GM12878 (cell line): Measurements from ENCODE around the gene EHD1. TPM values are rescaled to one million over a fixed set of nuclear protein-coding genes. Genes with fewer than 3 reads are reported as not detected.

Source experiments
- ATF7 ChIP-seq: fragments of 450-650 bp; IDR thresholded peaks from 2 replicates; pipeline ENCODE4 v1.6.1; 2016; ENCODE audit warnings: low read depth, mild to moderate bottlenecking
- BCL11A ChIP-seq: IDR thresholded peaks from 2 replicates; pipeline ENCODE4 v1.6.1; 2011; ENCODE audit warnings: low read depth, low read length
- BHLHE40 ChIP-seq, 2 experiments: fragments of 450-650 bp in 1 of 2; IDR thresholded peaks; 2 replicates each; pipeline ENCODE4 v1.6.1; 2011 to 2017; ENCODE audit warnings: low read depth in 2 of 2, borderline replicate concordance in 1 of 2, improper control_type of control experiment in 1 of 2, low read length in 1 of 2, mild to moderate bottlenecking in 1 of 2
- CREM ChIP-seq: IDR thresholded peaks from 2 replicates; pipeline ENCODE4 v1.6.1; 2014; ENCODE audit warnings: antibody characterized with exemption, low read depth
- EED ChIP-seq: sonication (generic); IDR thresholded peaks from 2 replicates; pipeline ENCODE4 v1.6.1; 2016; ENCODE audit warnings: antibody characterized with exemption, low read depth
- EGR1 ChIP-seq, 2 experiments: IDR thresholded peaks; 1 replicate in 1 of 2; 2 replicates in 1 of 2; pipeline ENCODE4 v1.6.1; 2011 to 2012; ENCODE audit warnings: low read depth in 2 of 2, low read length in 2 of 2, borderline replicate concordance in 1 of 2, mild to moderate bottlenecking in 1 of 2, moderate library complexity in 1 of 2
- ETV6 ChIP-seq, 2 experiments: fragments of 450-650 bp in 1 of 2; IDR thresholded peaks in 1 of 2; conservative IDR thresholded peaks in 1 of 2; 2 replicates each; pipeline ENCODE4 v1.6.1; 2014; ENCODE audit warnings: antibody characterized with exemption in 1 of 2, borderline replicate concordance in 1 of 2, low read depth in 1 of 2, mild to moderate bottlenecking in 1 of 2, moderate library complexity in 1 of 2
- FOXM1 ChIP-seq: IDR thresholded peaks from 2 replicates; pipeline ENCODE4 v1.6.1; 2012; ENCODE audit warnings: low read depth, mild to moderate bottlenecking, inconsistent platforms, low read length, moderate library complexity
- IKZF1 ChIP-seq: fragments of 450-650 bp; conservative IDR thresholded peaks from 2 replicates; pipeline ENCODE4 v1.6.1; 2017; ENCODE audit warnings: antibody characterized with exemption, mild to moderate bottlenecking
- JUND ChIP-seq: IDR thresholded peaks from 2 replicates; pipeline ENCODE4 v1.6.1; 2012; ENCODE audit warnings: low read depth, mild to moderate bottlenecking, low read length, improper control_type of control experiment, moderate library complexity
- LARP7 ChIP-seq: fragments of 450-650 bp; IDR thresholded peaks from 2 replicates; pipeline ENCODE4 v1.6.1; 2017; ENCODE audit warnings: mild to moderate bottlenecking
- MEF2B ChIP-seq: fragments of 450-650 bp; IDR thresholded peaks from 2 replicates; pipeline ENCODE4 v1.6.1; 2018; ENCODE audit warnings: mild to moderate bottlenecking, moderate library complexity; ENCODE audit not compliant: partially characterized antibody, poor library complexity, severe bottlenecking
- POLR2AphosphoS5 ChIP-seq: IDR thresholded peaks from 2 replicates; pipeline ENCODE4 v1.6.1; 2011; ENCODE audit warnings: mild to moderate bottlenecking, low read length, inconsistent platforms
- POU2F2 ChIP-seq: IDR thresholded peaks from 3 replicates; pipeline ENCODE4 v1.6.1; 2011; ENCODE audit warnings: low read depth, mild to moderate bottlenecking, low read length, borderline replicate concordance
- RBBP5 ChIP-seq: fragments of 200-600 bp; sonication (generic); conservative IDR thresholded peaks from 2 replicates; pipeline ENCODE4 v1.6.1; 2016
- SMAD1 ChIP-seq: fragments of 450-650 bp; IDR thresholded peaks from 2 replicates; pipeline ENCODE4 v1.6.1; 2018; ENCODE audit warnings: mild to moderate bottlenecking, low read depth; ENCODE audit not compliant: partially characterized antibody
- SMARCA5 ChIP-seq: fragments of 450-650 bp; IDR thresholded peaks from 2 replicates; pipeline ENCODE4 v1.6.1; 2017; ENCODE audit warnings: mild to moderate bottlenecking
- SMC3 ChIP-seq: IDR thresholded peaks from 2 replicates; pipeline ENCODE4 v1.6.1; 2011; ENCODE audit warnings: low read length, improper control_type of control experiment, borderline replicate concordance
- TCF12 ChIP-seq: IDR thresholded peaks from 2 replicates; pipeline ENCODE4 v1.6.1; 2011; ENCODE audit warnings: low read depth, mild to moderate bottlenecking, low read length
- TCF3 ChIP-seq: IDR thresholded peaks from 2 replicates; pipeline ENCODE4 v1.6.1; 2012; ENCODE audit warnings: low read depth, mild to moderate bottlenecking, low read length, borderline replicate concordance; ENCODE audit not compliant: insufficient read depth
- polyA plus RNA-seq, 11 experiments: library from polyadenylated mRNA; depleted of rRNA in 4 of 11; unstranded in 6 of 11; stranded (reverse) in 5 of 11; fragments of >200 nt; fragmentation: Nextera tagmentation in 4 of 11; fragmentation: Illumina TruSeq in 1 of 11; extraction: Ambion mirVana in 4 of 11; extraction: Trizol in 1 of 11; gene quantifications; 1 replicate in 1 of 11; 2 replicates in 10 of 11; pipeline versions ENCODE4 v1.2.1 to v1.2.3, GENCODE V29; 2011 to 2016; ENCODE audit warnings: inconsistent platforms in 2 of 11, missing spikeins in 2 of 11, low read depth in 1 of 11
- total RNA-seq, 4 experiments: library from RNA; depleted of rRNA in 3 of 4; stranded (reverse); fragments of >200 nt in 3 of 4; fragmentation: Illumina TruSeq in 1 of 4; extraction: Trizol in 1 of 4; gene quantifications; 2 replicates each; pipeline versions ENCODE4 v1.2.1 to v1.2.3, GENCODE V29; 2013 to 2021
- TF ChIP-seq, protein P1 (sequence below): fragments of 450-650 bp; IDR thresholded peaks from 2 replicates; pipeline ENCODE4 v1.6.1; 2018; ENCODE audit warnings: mild to moderate bottlenecking, low read depth, moderate library complexity; ENCODE audit not compliant: partially characterized antibody
- TF ChIP-seq, protein P2 (sequence below): fragments of 450-650 bp; IDR thresholded peaks from 2 replicates; pipeline ENCODE4 v1.6.1; 2017; ENCODE audit warnings: low read depth, mild to moderate bottlenecking, moderate library complexity
- TF ChIP-seq, protein P3 (sequence below): IDR thresholded peaks from 2 replicates; pipeline ENCODE4 v1.6.1; 2011; ENCODE audit warnings: mild to moderate bottlenecking, low read depth, low read length, moderate library complexity; ENCODE audit not compliant: insufficient replicate concordance
- TF ChIP-seq, protein P4 (sequence below): IDR thresholded peaks from 2 replicates; pipeline ENCODE4 v1.6.1; 2012; ENCODE audit warnings: low read depth, low read length, improper control_type of control experiment

Gene EHD1
- total and polyA plus RNA-seq, 10 of the 15 experiments (the other 5 are each of a cell fraction or from before 2014, with no cell fraction given) = 1.0 to 165 (median 66.5) TPM

- TF ChIP-seq, protein P1, sequence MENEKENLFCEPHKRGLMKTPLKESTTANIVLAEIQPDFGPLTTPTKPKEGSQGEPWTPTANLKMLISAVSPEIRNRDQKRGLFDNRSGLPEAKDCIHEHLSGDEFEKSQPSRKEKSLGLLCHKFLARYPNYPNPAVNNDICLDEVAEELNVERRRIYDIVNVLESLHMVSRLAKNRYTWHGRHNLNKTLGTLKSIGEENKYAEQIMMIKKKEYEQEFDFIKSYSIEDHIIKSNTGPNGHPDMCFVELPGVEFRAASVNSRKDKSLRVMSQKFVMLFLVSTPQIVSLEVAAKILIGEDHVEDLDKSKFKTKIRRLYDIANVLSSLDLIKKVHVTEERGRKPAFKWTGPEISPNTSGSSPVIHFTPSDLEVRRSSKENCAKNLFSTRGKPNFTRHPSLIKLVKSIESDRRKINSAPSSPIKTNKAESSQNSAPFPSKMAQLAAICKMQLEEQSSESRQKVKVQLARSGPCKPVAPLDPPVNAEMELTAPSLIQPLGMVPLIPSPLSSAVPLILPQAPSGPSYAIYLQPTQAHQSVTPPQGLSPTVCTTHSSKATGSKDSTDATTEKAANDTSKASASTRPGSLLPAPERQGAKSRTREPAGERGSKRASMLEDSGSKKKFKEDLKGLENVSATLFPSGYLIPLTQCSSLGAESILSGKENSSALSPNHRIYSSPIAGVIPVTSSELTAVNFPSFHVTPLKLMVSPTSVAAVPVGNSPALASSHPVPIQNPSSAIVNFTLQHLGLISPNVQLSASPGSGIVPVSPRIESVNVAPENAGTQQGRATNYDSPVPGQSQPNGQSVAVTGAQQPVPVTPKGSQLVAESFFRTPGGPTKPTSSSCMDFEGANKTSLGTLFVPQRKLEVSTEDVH = no peak
- TF ChIP-seq BCL11A (no peak), RBBP5 (no peak), ETV6 (conservative IDR thresholded peaks at IDR 0.05 in 1 of 2, IDR thresholded peaks at IDR 0.05 in 1 of 2; ENCODE audit: borderline replicate concordance in 1 of 2, low read depth in 1 of 2) (peak in 1 of 2 experiments; percentile 57; a peak in 1 of 4 replicates), SMAD1 (no peak), TCF12 (peak; percentile 73; the same call in 1 of the 2 replicates), LARP7 (peak; percentile 62; the same call in 1 of the 2 replicates), POLR2AphosphoS5 (peak; percentile 43; the same call in 1 of the 2 replicates), SMC3 (peak; percentile 3; the same call in 1 of the 2 replicates), BHLHE40 (IDR thresholded peaks at IDR 0.05; ENCODE audit: borderline replicate concordance in 1 of 2, low read depth in 2 of 2, low read length in 1 of 2) (peak in 1 of 2 experiments; percentile 21; a peak in 2 of 4 replicates), TCF3 (peak; percentile 30; the same call in 1 of the 2 replicates), EED (peak; percentile 85), ATF7 (0 out of 2 replicates have a peak, but pooled peaks have one; percentile 15), MEF2B (peak; percentile 77), IKZF1 (peak; percentile 74; the same call in 1 of the 2 replicates), JUND (no peak), CREM (peak; percentile 58), SMARCA5 (0 out of 2 replicates have a peak, but pooled peaks have one; percentile 65), EGR1 (IDR thresholded peaks at IDR 0.05; ENCODE audit: borderline replicate concordance in 1 of 2, low read depth in 2 of 2, low read length in 2 of 2) (no peak), FOXM1 (no peak), POU2F2 (0 out of 3 replicates have a peak, but pooled peaks have one; percentile 14)
- TF ChIP-seq, protein P2, sequence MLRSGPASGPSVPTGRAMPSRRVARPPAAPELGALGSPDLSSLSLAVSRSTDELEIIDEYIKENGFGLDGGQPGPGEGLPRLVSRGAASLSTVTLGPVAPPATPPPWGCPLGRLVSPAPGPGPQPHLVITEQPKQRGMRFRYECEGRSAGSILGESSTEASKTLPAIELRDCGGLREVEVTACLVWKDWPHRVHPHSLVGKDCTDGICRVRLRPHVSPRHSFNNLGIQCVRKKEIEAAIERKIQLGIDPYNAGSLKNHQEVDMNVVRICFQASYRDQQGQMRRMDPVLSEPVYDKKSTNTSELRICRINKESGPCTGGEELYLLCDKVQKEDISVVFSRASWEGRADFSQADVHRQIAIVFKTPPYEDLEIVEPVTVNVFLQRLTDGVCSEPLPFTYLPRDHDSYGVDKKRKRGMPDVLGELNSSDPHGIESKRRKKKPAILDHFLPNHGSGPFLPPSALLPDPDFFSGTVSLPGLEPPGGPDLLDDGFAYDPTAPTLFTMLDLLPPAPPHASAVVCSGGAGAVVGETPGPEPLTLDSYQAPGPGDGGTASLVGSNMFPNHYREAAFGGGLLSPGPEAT = peak; percentile 41; the same call in 1 of the 2 replicates
- TF ChIP-seq, protein P3, sequence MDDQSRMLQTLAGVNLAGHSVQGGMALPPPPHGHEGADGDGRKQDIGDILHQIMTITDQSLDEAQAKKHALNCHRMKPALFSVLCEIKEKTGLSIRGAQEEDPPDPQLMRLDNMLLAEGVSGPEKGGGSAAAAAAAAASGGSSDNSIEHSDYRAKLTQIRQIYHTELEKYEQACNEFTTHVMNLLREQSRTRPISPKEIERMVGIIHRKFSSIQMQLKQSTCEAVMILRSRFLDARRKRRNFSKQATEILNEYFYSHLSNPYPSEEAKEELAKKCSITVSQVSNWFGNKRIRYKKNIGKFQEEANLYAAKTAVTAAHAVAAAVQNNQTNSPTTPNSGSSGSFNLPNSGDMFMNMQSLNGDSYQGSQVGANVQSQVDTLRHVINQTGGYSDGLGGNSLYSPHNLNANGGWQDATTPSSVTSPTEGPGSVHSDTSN = peak; percentile 67
- TF ChIP-seq, protein P4, sequence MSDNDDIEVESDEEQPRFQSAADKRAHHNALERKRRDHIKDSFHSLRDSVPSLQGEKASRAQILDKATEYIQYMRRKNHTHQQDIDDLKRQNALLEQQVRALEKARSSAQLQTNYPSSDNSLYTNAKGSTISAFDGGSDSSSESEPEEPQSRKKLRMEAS = peak; percentile 33; the same call in 1 of the 2 replicates
Observed at GRCh38 chr11:64864473-64865285, 13.7 kb downstream of the EHD1 start (continued).
